K562 (cell line): ENCODE measurements around the gene ITPR3. TPM values are rescaled to one million over a fixed set of nuclear protein-coding genes. Genes with fewer than 3 reads are reported as not detected.

Source experiments
- ATAC-seq: fragments of 200-7000 bp; cut with Tn5 transposase; 3 replicates; pipeline ENCODE4 v1.9.1; 2020; ENCODE audit warnings: moderate library complexity
- BruUV-seq: library from RNA; stranded (reverse); fragments of 400-500 nt; replicated peaks from 2 replicates; lab custom pipeline; 2021; lab: Mats Ljungman, UMichigan
- CTCF ChIA-PET: fragments of 300-600 bp; formaldehyde crosslinking; extraction: SDS; loops from one replicate; lab custom pipeline; 2021; ENCODE audit warnings: low intra/inter-chr PET ratio; lab: Yijun Ruan, JAX
- POLR2A ChIA-PET: fragments of 300-600, 350-650 bp; sonication (Branson Sonifier 250); formaldehyde crosslinking; extraction: SDS; loops from one replicate; lab custom pipeline; 2021; ENCODE audit warnings: antibody characterized with exemption, inconsistent platforms; lab: Yijun Ruan, JAX
- DNase-seq, 4 experiments: peaks; one replicate each; pipeline versions ENCODE4 v3.0.0 to v3.0.0-alpha.2; 2011 to 2018; ENCODE audit warnings: low spot score in 3 of 4, mixed read lengths in 3 of 4; ENCODE audit errors: extremely low read depth in 1 of 4
- FAIRE-seq: peaks from 2 replicates; lab custom pipeline; 2011; peaks lifted over from hg19 to GRCh38; lab: Jason Lieb, UNC
- H2AFZ ChIP-seq: 2 replicates; pipeline ENCODE4 v1.6.0; 2011; ENCODE audit warnings: low read depth, low read length, control low read depth, inconsistent platforms
- H3K27ac ChIP-seq: fragments of 200-600 bp; 3 replicates; pipeline ENCODE4 v1.8.0; 2011; ENCODE audit warnings: low read depth, mild to moderate bottlenecking, control low read depth, inconsistent platforms, low read length, moderate library complexity, mixed read lengths; ENCODE audit errors: extremely low read depth
- H3K27me3 ChIP-seq, 2 experiments: fragments of 300-600 bp in 1 of 2; 2 replicates in 1 of 2; 3 replicates in 1 of 2; pipeline versions ENCODE4 v1.6.0 to v1.8.0; 2011; ENCODE audit warnings: inconsistent platforms in 2 of 2, low read length in 2 of 2, mild to moderate bottlenecking in 1 of 2, mixed read lengths in 1 of 2, moderate library complexity in 1 of 2; ENCODE audit not compliant: control insufficient read depth in 2 of 2, insufficient read depth in 2 of 2
- H3K36me3 ChIP-seq: fragments of 300-600 bp; 3 replicates; pipeline ENCODE4 v1.8.0; 2011; ENCODE audit warnings: mild to moderate bottlenecking, low read length, inconsistent platforms; ENCODE audit not compliant: control insufficient read depth, insufficient read depth
- H3K4me1 ChIP-seq, 2 experiments: fragments of 200-600 bp in 1 of 2; replicated peaks in 1 of 2; 2 replicates in 1 of 2; 3 replicates in 1 of 2; pipeline versions ENCODE4 v1.5.1 to v1.8.0; 2011; ENCODE audit warnings: inconsistent platforms in 2 of 2, low read length in 2 of 2, mild to moderate bottlenecking in 1 of 2, mixed read lengths in 1 of 2, moderate library complexity in 1 of 2; ENCODE audit not compliant: control insufficient read depth in 2 of 2, insufficient read depth in 2 of 2
- H3K4me2 ChIP-seq: 2 replicates; pipeline ENCODE4 v1.6.1; 2011; ENCODE audit warnings: low read length, control low read depth, inconsistent platforms, mixed read lengths; ENCODE audit not compliant: insufficient read depth
- H3K4me3 ChIP-seq: fragments of 200-600 bp; sonication (generic), shearing (Covaris generic); 2 replicates; pipeline ENCODE4 v1.5.1; 2016; ENCODE audit warnings: control low read depth, inconsistent platforms
- H3K79me2 ChIP-seq: fragments of 200-600 bp; 3 replicates; pipeline ENCODE4 v1.8.0; 2011; ENCODE audit warnings: low read length, inconsistent platforms; ENCODE audit not compliant: control insufficient read depth, insufficient read depth
- H3K9ac ChIP-seq, 2 experiments: 2 replicates each; pipeline versions ENCODE4 v1.6.0 to v1.6.1; 2011; ENCODE audit warnings: low read depth in 2 of 2, low read length in 2 of 2, control low read depth in 1 of 2, inconsistent platforms in 1 of 2, mild to moderate bottlenecking in 1 of 2, mixed read lengths in 1 of 2; ENCODE audit not compliant: insufficient read depth in 1 of 2
- H3K9me1 ChIP-seq: one replicate; pipeline ENCODE4 v1.6.0; 2011; ENCODE audit warnings: inconsistent platforms, mild to moderate bottlenecking, low read length, moderate library complexity; ENCODE audit not compliant: control insufficient read depth, insufficient read depth
- H3K9me3 ChIP-seq: replicated peaks from 2 replicates; pipeline ENCODE4 v1.5.1; 2011; ENCODE audit warnings: low read depth, low read length, inconsistent platforms; ENCODE audit not compliant: control insufficient read depth, insufficient read depth
- H4K20me1 ChIP-seq: replicated peaks from 2 replicates; pipeline ENCODE4 v1.6.1; 2011; ENCODE audit warnings: low read length, inconsistent platforms, mixed read lengths; ENCODE audit not compliant: control insufficient read depth, insufficient read depth
- CEBPZ ChIP-seq: fragments of 150-350 bp; IDR thresholded peaks from 2 replicates; pipeline ENCODE4 v1.6.1; 2014; ENCODE audit warnings: low read depth, mild to moderate bottlenecking, low read length, borderline replicate concordance
- ZKSCAN1 ChIP-seq: fragments of 150-350 bp; IDR thresholded peaks from 2 replicates; pipeline ENCODE4 v1.6.1; 2016; ENCODE audit warnings: low read depth, low read length
- WGBS: fragments of 100-300 bp; shearing (Covaris generic); methylation state at CpG from one replicate; pipeline ENCODE4 v1.1.6; 2016; ENCODE audit warnings: low coverage, mixed read lengths; ENCODE audit not compliant: insufficient coverage; ENCODE audit errors: missing lambda C conversion rate; 5-methylcytosine and 5-hydroxymethylcytosine counted together
- in situ Hi-C: fragments of 300-500 bp; cut with MboI; formaldehyde crosslinking; loops from 4 replicates; pipeline ENCODE4 v1.15.0; 2018; ENCODE audit warnings: inconsistent platforms, mixed read lengths
- intact Hi-C: fragments of 100-400 bp; cut with micrococcal nuclease; formaldehyde crosslinking; loops from 2 replicates; pipeline ENCODE4 v1.14.2; 2022
- polyA plus RNA-seq, 8 experiments: library from polyadenylated mRNA; depleted of rRNA in 4 of 8; stranded (reverse) in 5 of 8; unstranded in 3 of 8; fragments of >200 nt; fragmentation: Nextera tagmentation in 2 of 8; fragmentation: Illumina TruSeq in 1 of 8; extraction: Ambion mirVana in 2 of 8; extraction: Trizol in 1 of 8; gene quantifications; 2 replicates each; pipeline versions ENCODE4 v1.2.1 to v1.2.3, GENCODE V29; 2011 to 2014; ENCODE audit warnings: inconsistent platforms in 1 of 8, missing spikeins in 1 of 8
- total RNA-seq, 7 experiments: library from RNA; depleted of rRNA in 6 of 7; stranded (reverse); fragments of >200 nt in 6 of 7; fragmentation: Illumina TruSeq in 2 of 7; extraction: Trizol in 2 of 7; gene quantifications; 2 replicates each; pipeline versions ENCODE4 v1.2.1 to v1.2.3, GENCODE V29; 2011 to 2021; ENCODE audit warnings: low replicate concordance in 1 of 7

ITPR3 gene
- total and polyA plus RNA-seq, 9 of the 15 experiments (the other 6 are each of a cell fraction or from before 2014, with no cell fraction given) = 0.39 to 35.7 (median 13.2) TPM

GRCh38 chr6:33678932-33679490 lies 57.9 kb downstream of the ITPR3 start:
- FAIRE-seq (no peak), DNase-seq (no peak), ATAC-seq (no peak)
- intact Hi-C loops = no loop called here
- H3K9ac ChIP-seq = no peak overlapping the region; a peak in 1 of 4 replicates
- 93% methylated on average over 12 of the region's 12 CpGs for WGBS
- H3K9me3 ChIP-seq = no peaks in the 10 kb centered on the region
- H3K4me3 ChIP-seq = no peak overlapping the region
- H3K27me3 ChIP-seq = no peaks in the 10 kb centered on the region
- in situ Hi-C loops = no loop called here
- no peaks in the 10 kb centered on the region for H3K79me2 ChIP-seq
- H2AFZ ChIP-seq = no peak overlapping the region
- ChIA-PET POLR2A (interaction anchor here (0.6 kb wide), 1 partner anchor 438 kb away, joined by 4 read pairs; no protein-coding TSS in a partner anchor), CTCF (no interaction called here)
- no peak for TF ChIP-seq CEBPZ
- TF ChIP-seq ZKSCAN1 = peak; percentile 90
- no peak overlapping the region for H3K4me2 ChIP-seq
- H3K27ac ChIP-seq = no peak overlapping the region
- BruUV-seq = no TSS peak
- peaks cover 0 to 3% of the 10 kb centered on the region in 2 experiments; a peak in 1 of 5 replicates for H3K4me1 ChIP-seq
- H3K9me1 ChIP-seq = no peaks in the 10 kb centered on the region
- no peaks in the 10 kb centered on the region for H4K20me1 ChIP-seq
- peaks cover 90% of the 10 kb centered on the region; the same call in 2 of the 3 replicates for H3K36me3 ChIP-seq
